GM18526 (cell line): ENCODE results near the gene HS2ST1.

Experiments
- POLR2A ChIP-seq: IDR thresholded peaks from 3 replicates; pipeline ENCODE4 v1.6.1; 2011; ENCODE audit not compliant: insufficient read length; ENCODE audit errors: extremely low read depth

The HS2ST1 gene

GRCh38 chr1:87064986-87065385 is 150.6 kb downstream of the HS2ST1 start:
- no peak for TF ChIP-seq POLR2A

- no peak for TF ChIP-seq POLR2A
Observed at GRCh38 chr1:87072411-87072810, 158.0 kb downstream of the HS2ST1 start.

- no peak for TF ChIP-seq POLR2A
Observed at GRCh38 chr1:87072904-87073303, 158.5 kb downstream of the HS2ST1 start.

- TF ChIP-seq POLR2A: no peak
Observed at GRCh38 chr1:87074001-87074795, 159.8 kb downstream of the HS2ST1 start.

- no peak for TF ChIP-seq POLR2A
Observed at GRCh38 chr1:87077959-87078639, 163.7 kb downstream of the HS2ST1 start.

- TF ChIP-seq POLR2A: no peak
Observed at GRCh38 chr1:87084244-87084836, 169.9 kb downstream of the HS2ST1 start.

GRCh38 chr1:87086120-87086519 is 171.7 kb downstream of the HS2ST1 start:
- no peak for TF ChIP-seq POLR2A

- TF ChIP-seq POLR2A: no peak
Observed at GRCh38 chr1:87089070-87089736, 174.8 kb downstream of the HS2ST1 start.

DNA sequence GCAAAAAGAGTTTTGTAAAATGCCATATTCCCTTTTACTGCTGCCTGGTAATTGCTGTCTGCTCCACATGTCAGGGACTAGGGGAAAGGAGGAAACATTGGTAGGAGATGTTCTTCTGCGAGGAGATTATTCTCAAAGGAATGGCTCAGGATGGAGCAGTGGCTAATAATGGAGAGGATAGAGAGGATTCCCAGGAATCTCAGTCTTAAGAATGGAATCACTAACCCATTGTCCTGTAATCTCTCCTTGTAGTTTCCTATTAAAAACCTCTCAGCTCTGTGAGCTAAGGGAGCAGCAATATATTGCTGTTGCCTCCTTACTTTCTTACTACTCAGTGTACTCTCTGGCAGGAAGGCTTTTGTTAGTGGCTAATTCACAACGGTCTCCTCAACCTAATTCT is 175.4 kb downstream of the HS2ST1 start:
- TF ChIP-seq POLR2A: no peak

DNA sequence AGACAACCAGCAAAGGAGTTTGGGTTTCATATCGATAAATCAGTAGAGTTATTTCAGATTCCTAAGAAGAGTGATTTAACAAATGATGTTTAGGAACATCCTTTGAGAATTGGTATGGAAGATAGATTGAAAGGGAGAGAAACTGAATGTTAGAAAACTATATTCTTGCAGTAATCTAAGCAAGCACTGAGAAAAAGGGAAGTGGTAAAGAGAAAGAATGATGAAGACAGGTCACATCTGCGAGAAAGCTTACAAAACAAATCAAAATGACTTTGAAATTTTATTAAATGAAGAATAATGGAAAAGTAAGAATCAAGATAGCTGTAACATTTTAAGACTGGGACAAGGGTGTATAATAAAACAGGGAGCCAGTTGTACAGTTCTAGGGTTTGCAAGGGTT is 177.0 kb downstream of the HS2ST1 start:
- no peak for TF ChIP-seq POLR2A

DNA sequence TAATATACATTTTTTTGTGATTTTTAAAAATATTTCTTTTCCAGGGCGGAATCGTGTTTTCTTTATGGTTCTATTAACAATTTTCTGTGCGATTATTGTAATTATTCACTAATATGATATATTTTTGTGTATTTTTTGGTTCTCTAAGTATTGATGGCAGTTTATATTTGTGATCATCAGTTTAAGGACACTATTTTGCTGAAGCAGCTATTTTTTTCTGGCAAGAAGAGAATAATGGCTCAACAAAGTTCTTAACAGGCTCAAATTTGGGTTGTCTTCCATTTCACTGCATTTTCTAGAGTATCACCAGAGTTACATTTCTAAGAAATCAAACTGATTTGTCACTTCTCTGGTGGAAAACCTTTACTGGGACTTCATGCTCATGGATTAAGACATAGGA is 178.4 kb downstream of the HS2ST1 start:
- TF ChIP-seq POLR2A: no peak

GRCh38 chr1:87093286-87093685 is 178.9 kb downstream of the HS2ST1 start:
- no peak for TF ChIP-seq POLR2A

GRCh38 chr1:87094238-87094637 is 179.8 kb downstream of the HS2ST1 start:
- TF ChIP-seq POLR2A: no peak

- TF ChIP-seq POLR2A: no peak
Observed at GRCh38 chr1:87100271-87100670, 185.8 kb downstream of the HS2ST1 start.

DNA sequence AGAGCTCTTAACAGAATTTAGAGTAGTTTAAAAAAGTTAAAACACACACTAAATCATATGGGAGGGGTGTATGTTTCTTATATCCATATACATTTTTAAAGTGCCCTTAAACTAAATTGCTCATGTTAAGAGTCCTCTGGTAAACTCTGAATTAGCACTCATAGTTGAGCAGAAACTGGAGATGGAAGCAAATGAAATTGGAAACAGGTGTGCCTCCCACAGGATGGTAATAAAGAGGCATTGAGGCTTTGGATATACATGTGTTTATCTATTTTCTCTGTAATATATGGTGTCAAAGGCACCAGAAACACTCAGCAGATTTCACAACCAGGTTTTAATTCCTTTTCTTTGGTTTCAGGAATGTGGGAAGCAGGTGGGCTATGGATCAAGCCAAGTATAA is 188.6 kb downstream of the HS2ST1 start:
- no peak for TF ChIP-seq POLR2A

DNA sequence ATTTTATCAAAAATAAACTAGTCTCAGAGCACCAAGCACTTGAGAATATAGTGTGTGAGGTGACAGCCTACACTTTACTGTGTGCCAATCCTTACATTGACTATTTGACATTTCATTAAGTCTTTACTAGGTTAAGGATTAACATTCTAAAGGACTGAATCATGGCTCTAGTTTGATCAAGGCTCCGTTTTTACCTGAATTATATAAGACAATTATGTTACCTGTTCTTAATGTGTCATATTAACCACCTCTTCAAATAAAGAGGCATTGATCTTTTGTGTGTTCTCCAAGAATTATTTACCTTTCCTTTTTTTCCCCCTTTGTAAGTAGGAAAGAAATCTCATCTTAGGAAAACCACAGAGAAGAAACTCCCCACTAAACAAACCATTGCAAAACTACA is 189.7 kb downstream of the HS2ST1 start:
- TF ChIP-seq POLR2A: no peak
